OCI-LY7 (cell line): ENCODE results near the gene INHBE.

ENCODE experiments used
- CTCF ChIP-seq: fragments of 200-600 bp; sonication (generic); conservative IDR thresholded peaks from 2 replicates; pipeline ENCODE4 v1.5.1; 2014; ENCODE audit warnings: mild to moderate bottlenecking, antibody characterized with exemption, low read length, moderate library complexity, mixed read lengths
- EZH2phosphoT487 ChIP-seq: fragments of 200-600 bp; sonication (generic); IDR thresholded peaks from 2 replicates; pipeline ENCODE4 v1.6.1; 2018; ENCODE audit warnings: low read depth, borderline replicate concordance, mild to moderate bottlenecking, mixed run types, antibody characterized with exemption, low read length, moderate library complexity, mixed read lengths

GRCh38 chr12:57455374-57456144, 452 bp downstream of the INHBE start:
- TF ChIP-seq CTCF (no peak), EZH2phosphoT487 (no peak)
